HEK293T (cell line): Measurements from ENCODE around the gene PROP1.
A peak's percentile ranks its signal among the peaks of the same experiment; 100 is the strongest.
"Not testable (repeated sequence)": the region's sequence is repeated elsewhere in the genome, so short reads cannot be mapped to it uniquely, and the experiment has no call there.

ENCODE experiments used
- CTCF ChIA-PET: fragments of 350-600 bp; formaldehyde crosslinking; extraction: SDS; loops from one replicate; lab custom pipeline; 2021; ENCODE audit warnings: antibody characterized with exemption, inconsistent platforms; lab: Yijun Ruan, JAX
- POLR2A ChIA-PET: fragments of 350-600 bp; formaldehyde crosslinking; extraction: SDS; loops from one replicate; lab custom pipeline; 2020; ENCODE audit warnings: antibody characterized with exemption, inconsistent platforms; lab: Yijun Ruan, JAX
- DNase-seq: peaks from one replicate; pipeline ENCODE4 v3.0.0; 2012; ENCODE audit warnings: mixed read lengths; ENCODE audit errors: extremely low spot score
- ARNT ChIP-seq: fragments of 450-650 bp; IDR thresholded peaks from 2 replicates; pipeline ENCODE4 v1.6.1; 2017; ENCODE audit warnings: mild to moderate bottlenecking
- BHLHE40 ChIP-seq: fragments of 450-650 bp; IDR thresholded peaks from 2 replicates; pipeline ENCODE4 v1.6.1; 2016; ENCODE audit warnings: mild to moderate bottlenecking, moderate library complexity, borderline replicate concordance
- CTBP1 ChIP-seq: fragments of 450-650 bp; IDR thresholded peaks from 2 replicates; pipeline ENCODE4 v1.6.1; 2016; ENCODE audit warnings: borderline replicate concordance
- ELF4 ChIP-seq: fragments of 450-650 bp; IDR thresholded peaks from 2 replicates; pipeline ENCODE4 v1.6.1; 2017; ENCODE audit warnings: antibody characterized with exemption
- FOXA1 ChIP-seq: fragments of 450-650 bp; IDR thresholded peaks from 2 replicates; pipeline ENCODE4 v1.6.1; 2016; ENCODE audit warnings: mild to moderate bottlenecking
- FOXK2 ChIP-seq: fragments of 450-650 bp; IDR thresholded peaks from 2 replicates; pipeline ENCODE4 v1.6.1; 2016; ENCODE audit warnings: mild to moderate bottlenecking
- FOXM1 ChIP-seq: fragments of 450-650 bp; IDR thresholded peaks from 2 replicates; pipeline ENCODE4 v1.6.1; 2017; ENCODE audit warnings: mild to moderate bottlenecking, borderline replicate concordance
- HDGF ChIP-seq: fragments of 450-650 bp; IDR thresholded peaks from 2 replicates; pipeline ENCODE4 v1.6.1; 2017; ENCODE audit warnings: antibody characterized with exemption, borderline replicate concordance
- L3MBTL2 ChIP-seq: fragments of 450-650 bp; conservative IDR thresholded peaks from 2 replicates; pipeline ENCODE4 v1.6.1; 2016; ENCODE audit warnings: mild to moderate bottlenecking
- LEF1 ChIP-seq: fragments of 450-650 bp; IDR thresholded peaks from 2 replicates; pipeline ENCODE4 v1.6.1; 2017; ENCODE audit warnings: mild to moderate bottlenecking, borderline replicate concordance
- NFRKB ChIP-seq: fragments of 450-650 bp; IDR thresholded peaks from 2 replicates; pipeline ENCODE4 v1.6.1; 2016; ENCODE audit warnings: mild to moderate bottlenecking, moderate library complexity
- SP1 ChIP-seq: fragments of 450-650 bp; IDR thresholded peaks from 2 replicates; pipeline ENCODE4 v1.6.1; 2017
- SUZ12 ChIP-seq: fragments of 450-650 bp; IDR thresholded peaks from 2 replicates; pipeline ENCODE4 v1.6.1; 2016; ENCODE audit warnings: mild to moderate bottlenecking
- TARDBP ChIP-seq: fragments of 450-650 bp; IDR thresholded peaks from 2 replicates; pipeline ENCODE4 v1.6.1; 2016
- ZNF384 ChIP-seq: fragments of 450-650 bp; IDR thresholded peaks from 2 replicates; pipeline ENCODE4 v1.6.1; 2016
- TF ChIP-seq, protein P1 (sequence below): fragments of 450-650 bp; IDR thresholded peaks from 2 replicates; pipeline ENCODE4 v1.6.1; 2016

Gene PROP1

GRCh38 chr5:177982072-177982727 is 13.8 kb downstream of the PROP1 start:
- POLR2A ChIA-PET = no interaction called here
- DNase-seq = peak; percentile 60
- TF ChIP-seq LEF1 (no peak), CTBP1 (no peak), SP1 (no peak), ELF4 (no peak), TARDBP (no peak), HDGF (no peak), ZNF384 (no peak), FOXA1 (no peak), SUZ12 (no peak), FOXM1 (no peak), BHLHE40 (no peak), FOXK2 (no peak), NFRKB (no peak), L3MBTL2 (no peak), ARNT (no peak)
- TF ChIP-seq, protein P1, sequence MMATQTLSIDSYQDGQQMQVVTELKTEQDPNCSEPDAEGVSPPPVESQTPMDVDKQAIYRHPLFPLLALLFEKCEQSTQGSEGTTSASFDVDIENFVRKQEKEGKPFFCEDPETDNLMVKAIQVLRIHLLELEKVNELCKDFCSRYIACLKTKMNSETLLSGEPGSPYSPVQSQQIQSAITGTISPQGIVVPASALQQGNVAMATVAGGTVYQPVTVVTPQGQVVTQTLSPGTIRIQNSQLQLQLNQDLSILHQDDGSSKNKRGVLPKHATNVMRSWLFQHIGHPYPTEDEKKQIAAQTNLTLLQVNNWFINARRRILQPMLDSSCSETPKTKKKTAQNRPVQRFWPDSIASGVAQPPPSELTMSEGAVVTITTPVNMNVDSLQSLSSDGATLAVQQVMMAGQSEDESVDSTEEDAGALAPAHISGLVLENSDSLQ = no peak
- CTCF ChIA-PET = interaction anchor here (1.2 kb wide), 1 partner anchor 111 kb away, joined by 3 read pairs; no protein-coding TSS in a partner anchor

GRCh38 chr5:177981296-177982071 is 14.6 kb downstream of the PROP1 start:
- ChIA-PET CTCF (no interaction called here), POLR2A (no interaction called here)
- DNase-seq = no peak
- TF ChIP-seq HDGF = no peak
- no peak for TF ChIP-seq SUZ12

DNA sequence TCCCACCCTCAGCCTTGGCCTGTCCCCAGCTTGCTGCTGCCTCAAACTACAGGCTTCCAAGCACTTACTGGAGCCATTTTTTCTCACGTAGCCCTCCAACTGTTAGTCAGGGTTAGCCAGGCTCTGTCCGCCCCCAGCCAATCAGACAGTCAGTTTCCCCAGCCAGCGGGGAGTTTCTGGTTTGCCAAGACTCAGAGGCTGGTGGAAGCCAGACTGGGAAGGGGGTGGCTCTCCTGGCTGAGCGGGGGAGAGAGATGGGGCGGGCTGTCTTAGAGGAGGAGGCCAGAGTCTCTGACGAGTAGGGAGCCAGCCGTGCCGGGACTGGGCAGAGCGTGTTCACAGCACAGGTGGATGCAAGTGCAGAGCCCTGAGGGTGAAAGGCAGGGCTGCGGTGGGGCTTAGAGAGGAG is 15.3 kb downstream of the PROP1 start:
- TF ChIP-seq ZNF384 (no peak), SP1 (no peak), LEF1 (no peak), SUZ12 (no peak), FOXK2 (no peak), L3MBTL2 (no peak), HDGF (no peak), CTBP1 (no peak), ELF4 (no peak), FOXA1 (no peak)

DNA sequence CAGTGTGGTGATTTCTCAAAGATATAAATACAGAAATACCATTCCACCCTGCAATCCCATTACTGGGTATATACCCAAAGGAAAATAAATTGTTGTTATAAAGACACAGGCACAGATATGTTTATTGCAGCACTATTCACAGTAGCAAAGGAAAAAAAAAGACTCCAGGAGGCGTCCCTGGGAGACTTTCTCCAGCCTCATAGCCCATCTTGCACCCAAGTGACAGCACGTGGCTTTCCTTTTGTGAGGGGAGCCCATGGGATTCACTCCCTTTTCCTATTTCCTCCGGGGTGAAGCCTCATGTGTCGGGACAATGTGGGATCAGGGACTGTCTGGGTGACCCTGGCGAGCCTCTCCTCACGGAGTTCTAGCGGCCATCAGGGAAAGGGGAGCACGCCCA is 18.4 kb downstream of the PROP1 start:
- CTCF ChIA-PET, POLR2A ChIA-PET, DNase-seq: not testable (repeated sequence)

More for the DNA sequence above, 15.3 kb downstream of the PROP1 start:
- POLR2A ChIA-PET = no interaction called here
- DNase-seq = no peak
- CTCF ChIA-PET = no interaction called here

DNA sequence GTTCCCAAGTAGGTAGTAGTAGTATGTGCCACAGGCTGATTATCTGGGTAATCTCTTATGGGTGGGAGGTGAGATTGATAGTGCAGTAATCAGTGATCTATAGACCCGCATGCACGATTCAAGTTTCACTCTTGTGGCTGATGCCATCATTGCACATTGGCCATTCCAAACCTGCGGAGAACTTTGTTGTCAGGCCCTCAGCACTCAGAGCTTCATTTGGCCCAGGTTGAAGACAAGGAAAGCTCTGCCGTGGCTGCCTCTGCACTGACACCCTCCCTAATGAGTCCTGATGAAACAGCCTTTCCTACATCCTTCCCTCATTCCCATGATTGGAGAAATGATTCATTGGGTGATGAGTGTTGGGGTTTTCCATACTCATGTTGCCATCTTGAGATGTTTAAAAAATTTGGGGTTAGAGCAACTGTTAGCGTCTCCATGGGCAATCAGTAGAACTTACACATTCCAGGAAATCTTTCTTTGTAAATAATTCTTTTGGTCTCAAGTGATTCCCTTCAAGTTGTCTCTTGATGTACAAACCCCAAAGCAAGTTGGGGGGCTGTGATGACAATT is 22.9 kb downstream of the PROP1 start:
- POLR2A ChIA-PET = no interaction called here

DNA sequence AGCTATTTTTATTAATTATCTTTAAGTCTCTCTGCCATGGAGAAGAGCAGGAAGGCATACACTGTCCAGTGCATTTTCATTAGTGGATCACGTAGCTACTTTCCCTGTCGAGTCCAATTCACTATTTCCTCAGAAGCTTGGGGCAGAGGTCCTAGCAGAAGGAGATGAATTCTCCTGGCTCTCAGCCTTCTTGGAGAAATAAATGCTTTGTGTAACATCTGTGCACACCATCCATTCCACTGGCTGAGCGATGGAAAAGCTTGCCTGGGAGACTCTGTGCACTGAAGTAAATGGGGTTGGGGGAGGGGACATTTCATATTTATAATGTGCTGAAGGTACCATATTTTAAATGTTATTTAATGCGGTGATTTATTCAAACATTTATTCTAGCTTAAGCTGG is 23.4 kb downstream of the PROP1 start:
- no peak for TF ChIP-seq L3MBTL2
- POLR2A ChIA-PET = no interaction called here
- DNase-seq = no peak
- CTCF ChIA-PET = no interaction called here

More for the DNA sequence above, 22.9 kb downstream of the PROP1 start:
- no peak for TF ChIP-seq L3MBTL2
- no peak for DNase-seq
- CTCF ChIA-PET = no interaction called here

GRCh38 chr5:177972014-177972413 is 24.0 kb downstream of the PROP1 start:
- DNase-seq, CTCF ChIA-PET, POLR2A ChIA-PET: not testable (repeated sequence)

DNA sequence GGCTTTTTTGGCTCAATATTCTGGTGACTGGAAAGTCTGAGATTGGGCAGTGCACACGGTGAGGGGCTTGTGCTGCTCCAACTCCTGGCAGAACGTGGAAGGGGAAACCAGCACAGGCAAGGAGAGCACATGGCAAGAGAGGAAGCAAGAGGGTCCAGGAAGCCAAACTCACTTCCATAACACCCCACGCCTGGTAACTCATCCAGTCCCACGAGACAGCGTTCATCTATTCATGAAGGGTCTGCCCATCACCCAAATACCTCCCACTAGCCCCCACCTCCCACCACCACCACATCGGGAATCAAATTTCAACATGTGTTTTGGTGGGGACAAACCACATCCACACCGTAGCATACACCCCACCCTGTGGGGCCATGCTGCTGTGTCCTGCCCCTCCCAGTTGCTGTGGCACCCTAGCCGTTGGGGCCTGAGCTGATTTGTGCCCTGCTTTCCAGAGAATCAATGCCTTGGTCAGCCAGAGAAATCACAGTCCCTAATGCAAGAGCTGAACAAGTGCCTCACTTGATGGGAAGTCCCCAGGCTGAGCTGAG is 27.3 kb downstream of the PROP1 start:
- POLR2A ChIA-PET = no interaction called here
- CTCF ChIA-PET = no interaction called here
- TF ChIP-seq, protein P1 = no peak
- TF ChIP-seq HDGF = no peak
- no peak for TF ChIP-seq LEF1
- no peak for TF ChIP-seq FOXA1
- no peak for TF ChIP-seq CTBP1
- TF ChIP-seq ZNF384 = no peak
- no peak for TF ChIP-seq ELF4
- no peak for TF ChIP-seq BHLHE40
- TF ChIP-seq SP1 = no peak
- no peak for TF ChIP-seq L3MBTL2

More for the DNA sequence above, 27.3 kb downstream of the PROP1 start:
- no peak for DNase-seq
